ENCODE measurements around the gene PHF21B. TPM values are rescaled to one million over a fixed set of nuclear protein-coding genes. Genes with fewer than 3 reads are reported as not detected.
"Not testable (repeated sequence)": the region's sequence is repeated elsewhere in the genome, so short reads cannot be mapped to it uniquely, and the experiment has no call there.

Gene PHF21B
- total RNA-seq, 1 donor: not detected

GRCh38 chr22:44906999-44907644, 102.7 kb downstream of the PHF21B start:
- H3K9me3 ChIP-seq (ENCODE audit: low read depth, low read length): no peaks in the 10 kb centered on the region
- no peaks in the 10 kb centered on the region for H3K27me3 ChIP-seq (ENCODE audit: insufficient read depth, low read length)
- no peak for DNase-seq (ENCODE audit: insufficient read length, low spot score, missing footprints)
- no peak overlapping the region for H3K4me2 ChIP-seq (ENCODE audit: insufficient read depth, low read length)
- no peaks in the 10 kb centered on the region for H4K20me1 ChIP-seq (ENCODE audit: insufficient read depth, low read length)
- H3K4me3 ChIP-seq (ENCODE audit: insufficient read depth, low read length): no peak overlapping the region
- no peak overlapping the region for H2AFZ ChIP-seq (ENCODE audit: low read length)
- H3K27ac ChIP-seq (ENCODE audit: low read depth, low read length): no peak overlapping the region
- H3K36me3 ChIP-seq (ENCODE audit: insufficient read depth, low read length): no peaks in the 10 kb centered on the region
- TF ChIP-seq, protein P1, sequence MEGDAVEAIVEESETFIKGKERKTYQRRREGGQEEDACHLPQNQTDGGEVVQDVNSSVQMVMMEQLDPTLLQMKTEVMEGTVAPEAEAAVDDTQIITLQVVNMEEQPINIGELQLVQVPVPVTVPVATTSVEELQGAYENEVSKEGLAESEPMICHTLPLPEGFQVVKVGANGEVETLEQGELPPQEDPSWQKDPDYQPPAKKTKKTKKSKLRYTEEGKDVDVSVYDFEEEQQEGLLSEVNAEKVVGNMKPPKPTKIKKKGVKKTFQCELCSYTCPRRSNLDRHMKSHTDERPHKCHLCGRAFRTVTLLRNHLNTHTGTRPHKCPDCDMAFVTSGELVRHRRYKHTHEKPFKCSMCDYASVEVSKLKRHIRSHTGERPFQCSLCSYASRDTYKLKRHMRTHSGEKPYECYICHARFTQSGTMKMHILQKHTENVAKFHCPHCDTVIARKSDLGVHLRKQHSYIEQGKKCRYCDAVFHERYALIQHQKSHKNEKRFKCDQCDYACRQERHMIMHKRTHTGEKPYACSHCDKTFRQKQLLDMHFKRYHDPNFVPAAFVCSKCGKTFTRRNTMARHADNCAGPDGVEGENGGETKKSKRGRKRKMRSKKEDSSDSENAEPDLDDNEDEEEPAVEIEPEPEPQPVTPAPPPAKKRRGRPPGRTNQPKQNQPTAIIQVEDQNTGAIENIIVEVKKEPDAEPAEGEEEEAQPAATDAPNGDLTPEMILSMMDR (IDR thresholded peaks at IDR 0.05; ENCODE audit: extremely low read depth, low read depth, low read length): no peak
- H3K4me1 ChIP-seq (ENCODE audit: insufficient read depth, low read length): no peaks in the 10 kb centered on the region
- H3K79me2 ChIP-seq (ENCODE audit: insufficient read depth, low read length): no peaks in the 10 kb centered on the region

DNA sequence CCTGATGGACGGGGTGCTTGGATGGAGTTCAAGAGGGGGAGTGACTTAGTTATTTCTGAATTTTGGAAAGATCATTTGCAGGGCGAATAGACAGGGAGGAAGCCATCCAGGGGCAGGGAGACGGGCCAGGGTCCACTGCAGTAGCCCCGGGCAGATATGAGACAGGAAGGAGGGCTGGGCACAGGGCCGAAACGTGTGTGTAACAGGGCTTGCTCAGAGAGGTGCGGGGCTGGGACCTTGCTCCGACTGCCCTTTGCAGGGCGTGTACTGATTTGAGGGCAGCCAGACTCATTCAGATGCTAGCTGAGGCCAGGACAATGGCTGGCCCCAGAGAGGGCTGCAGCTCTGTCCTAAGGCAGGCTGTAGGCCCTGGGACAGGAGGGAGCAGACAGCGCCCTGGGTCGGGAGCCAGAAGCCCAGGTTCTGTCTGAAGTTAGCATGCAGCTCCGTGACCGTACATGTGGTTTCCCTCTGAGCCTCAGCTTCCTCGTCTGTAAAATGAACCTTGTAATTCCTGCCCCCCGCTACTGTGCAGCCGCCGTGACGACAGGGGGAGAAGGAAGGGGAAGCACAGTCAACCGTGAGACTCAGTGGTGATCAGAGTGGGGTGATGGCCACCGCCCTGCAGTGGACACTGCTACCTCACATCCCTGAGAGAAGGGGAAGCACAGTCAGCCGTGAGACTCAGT, 103.4 kb downstream of the PHF21B start:
- Histone ChIP-seq H4K20me1 (ENCODE audit: insufficient read depth, low read length) (no peaks in the 10 kb centered on the region), H3K27ac (ENCODE audit: low read depth, low read length) (no peak overlapping the region), H2AFZ (ENCODE audit: low read length) (no peak overlapping the region), H3K4me2 (ENCODE audit: insufficient read depth, low read length) (no peak overlapping the region), H3K27me3 (ENCODE audit: insufficient read depth, low read length) (no peaks in the 10 kb centered on the region), H3K4me1 (ENCODE audit: insufficient read depth, low read length) (no peaks in the 10 kb centered on the region), H3K36me3 (ENCODE audit: insufficient read depth, low read length) (no peaks in the 10 kb centered on the region), H3K9me3 (ENCODE audit: low read depth, low read length) (peaks cover 7% of the 10 kb centered on the region), H3K79me2 (ENCODE audit: insufficient read depth, low read length) (no peaks in the 10 kb centered on the region), H3K4me3 (ENCODE audit: insufficient read depth, low read length) (no peak overlapping the region)
- TF ChIP-seq, protein P1 (IDR thresholded peaks at IDR 0.05; ENCODE audit: extremely low read depth, low read depth, low read length): no peak
- DNase-seq (ENCODE audit: insufficient read length, low spot score, missing footprints): no peak

GRCh38 chr22:44904492-44905152, 105.2 kb downstream of the PHF21B start:
- H4K20me1 ChIP-seq (ENCODE audit: insufficient read depth, low read length); H3K27ac ChIP-seq (ENCODE audit: low read depth, low read length); H3K4me3 ChIP-seq (ENCODE audit: insufficient read depth, low read length); H3K36me3 ChIP-seq (ENCODE audit: insufficient read depth, low read length); H3K27me3 ChIP-seq (ENCODE audit: insufficient read depth, low read length); H3K4me2 ChIP-seq (ENCODE audit: insufficient read depth, low read length); H3K79me2 ChIP-seq (ENCODE audit: insufficient read depth, low read length); H3K4me1 ChIP-seq (ENCODE audit: insufficient read depth, low read length); H2AFZ ChIP-seq (ENCODE audit: low read length): not testable (repeated sequence)
- DNase-seq (ENCODE audit: insufficient read length, low spot score, missing footprints): peak; percentile 72
- peaks cover 13% of the 10 kb centered on the region for H3K9me3 ChIP-seq (ENCODE audit: low read depth, low read length)

DNA sequence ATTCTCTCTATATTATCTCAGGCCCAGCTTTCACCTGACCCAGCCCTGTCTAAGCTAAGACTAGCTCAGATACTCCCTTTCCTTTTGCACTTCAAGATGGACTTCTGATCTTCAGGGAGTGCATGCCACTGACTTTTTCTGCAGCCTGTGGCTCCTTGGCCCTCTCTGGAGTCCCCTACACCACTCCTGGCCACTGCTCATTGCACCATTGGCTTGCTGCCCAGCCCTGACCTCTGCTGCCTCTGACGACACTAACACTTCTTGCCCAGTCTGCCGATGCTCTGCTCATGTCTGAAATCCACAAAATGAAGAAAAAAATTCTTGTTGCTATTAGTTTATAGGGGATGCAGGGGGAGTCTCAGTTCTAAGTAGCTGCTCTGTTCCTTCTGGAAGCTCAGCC, 106.6 kb downstream of the PHF21B start:
- DNase-seq (ENCODE audit: insufficient read length, low spot score, missing footprints); H3K4me2 ChIP-seq (ENCODE audit: insufficient read depth, low read length); H3K36me3 ChIP-seq (ENCODE audit: insufficient read depth, low read length); H3K27ac ChIP-seq (ENCODE audit: low read depth, low read length); H3K27me3 ChIP-seq (ENCODE audit: insufficient read depth, low read length); H3K4me1 ChIP-seq (ENCODE audit: insufficient read depth, low read length); H3K4me3 ChIP-seq (ENCODE audit: insufficient read depth, low read length); H2AFZ ChIP-seq (ENCODE audit: low read length); H4K20me1 ChIP-seq (ENCODE audit: insufficient read depth, low read length); H3K79me2 ChIP-seq (ENCODE audit: insufficient read depth, low read length): not testable (repeated sequence)
- peaks cover 13% of the 10 kb centered on the region for H3K9me3 ChIP-seq (ENCODE audit: low read depth, low read length)
